Measurements from ENCODE around the gene FLII.

DNA sequence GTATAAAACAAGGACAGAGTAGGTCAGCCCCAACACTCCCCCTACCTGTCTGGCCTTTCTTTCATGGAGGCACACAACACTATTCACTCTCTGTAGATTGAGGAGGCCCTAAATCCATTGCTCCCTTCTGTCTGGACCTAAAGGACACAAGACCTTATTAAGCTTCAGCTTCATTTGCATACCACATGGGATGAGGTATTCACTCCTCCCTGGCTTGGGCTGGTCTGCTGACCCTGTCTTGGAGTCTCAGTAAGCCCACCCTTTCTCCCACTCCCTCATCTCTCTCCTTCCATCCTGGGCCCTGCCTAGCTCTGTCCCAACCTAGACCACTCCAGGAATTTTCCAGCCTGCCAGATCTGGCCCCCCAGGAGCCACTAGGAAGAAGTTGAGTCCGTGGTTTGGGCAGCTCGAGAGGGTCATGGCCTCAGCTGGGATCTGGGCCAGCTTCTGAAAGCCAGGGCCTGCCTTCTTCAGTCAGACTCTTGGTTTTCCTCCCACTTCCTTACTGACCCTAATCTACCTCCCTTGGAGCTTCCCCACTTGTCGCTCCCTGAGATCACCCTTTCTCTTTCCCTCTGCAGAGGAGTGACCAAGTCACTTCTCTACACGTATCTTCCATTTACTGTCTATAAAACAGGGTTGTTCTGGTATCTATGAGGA, 39.7 kb downstream of the FLII start:
- TF ChIP-seq, protein P1, sequence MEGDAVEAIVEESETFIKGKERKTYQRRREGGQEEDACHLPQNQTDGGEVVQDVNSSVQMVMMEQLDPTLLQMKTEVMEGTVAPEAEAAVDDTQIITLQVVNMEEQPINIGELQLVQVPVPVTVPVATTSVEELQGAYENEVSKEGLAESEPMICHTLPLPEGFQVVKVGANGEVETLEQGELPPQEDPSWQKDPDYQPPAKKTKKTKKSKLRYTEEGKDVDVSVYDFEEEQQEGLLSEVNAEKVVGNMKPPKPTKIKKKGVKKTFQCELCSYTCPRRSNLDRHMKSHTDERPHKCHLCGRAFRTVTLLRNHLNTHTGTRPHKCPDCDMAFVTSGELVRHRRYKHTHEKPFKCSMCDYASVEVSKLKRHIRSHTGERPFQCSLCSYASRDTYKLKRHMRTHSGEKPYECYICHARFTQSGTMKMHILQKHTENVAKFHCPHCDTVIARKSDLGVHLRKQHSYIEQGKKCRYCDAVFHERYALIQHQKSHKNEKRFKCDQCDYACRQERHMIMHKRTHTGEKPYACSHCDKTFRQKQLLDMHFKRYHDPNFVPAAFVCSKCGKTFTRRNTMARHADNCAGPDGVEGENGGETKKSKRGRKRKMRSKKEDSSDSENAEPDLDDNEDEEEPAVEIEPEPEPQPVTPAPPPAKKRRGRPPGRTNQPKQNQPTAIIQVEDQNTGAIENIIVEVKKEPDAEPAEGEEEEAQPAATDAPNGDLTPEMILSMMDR (conservative IDR thresholded peaks at IDR 0.05) = no peak
- no peak for TF ChIP-seq EZH2 (IDR thresholded peaks at IDR 0.05; ENCODE audit: low read depth)
